HG03432 (cell line): ENCODE measurements around the gene POU2AF1.

Source experiments
- ATAC-seq: cut with Tn5 transposase; IDR thresholded peaks from one replicate; pipeline ENCODE4 v1.9.1; 2021; ENCODE audit warnings: mild to moderate bottlenecking, moderate library complexity; ENCODE audit not compliant: unreplicated experiment

The POU2AF1 gene

DNA sequence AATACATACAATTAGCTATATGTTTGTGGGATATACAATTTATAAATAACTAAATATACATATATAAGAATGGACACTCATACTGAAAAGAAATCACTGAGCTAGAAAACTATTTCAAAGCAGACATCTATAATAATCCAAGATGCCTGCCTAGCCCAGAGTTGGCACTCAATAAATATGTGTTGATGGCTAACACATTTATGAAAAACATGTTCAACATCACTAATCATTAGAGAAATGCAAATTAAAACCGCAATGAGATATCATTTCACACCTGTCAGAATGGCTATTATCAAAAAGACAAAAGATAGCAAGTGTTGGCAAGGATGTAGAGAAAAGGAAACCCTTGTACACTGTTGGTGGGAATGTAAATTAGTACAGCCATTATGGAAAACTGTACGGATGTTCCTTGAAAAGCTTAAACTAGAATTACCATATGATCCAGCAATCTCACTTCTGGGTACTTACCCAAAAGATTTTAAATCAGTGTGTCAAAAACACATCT lies 29.8 kb downstream of the POU2AF1 start:
- ATAC-seq: no peak

DNA sequence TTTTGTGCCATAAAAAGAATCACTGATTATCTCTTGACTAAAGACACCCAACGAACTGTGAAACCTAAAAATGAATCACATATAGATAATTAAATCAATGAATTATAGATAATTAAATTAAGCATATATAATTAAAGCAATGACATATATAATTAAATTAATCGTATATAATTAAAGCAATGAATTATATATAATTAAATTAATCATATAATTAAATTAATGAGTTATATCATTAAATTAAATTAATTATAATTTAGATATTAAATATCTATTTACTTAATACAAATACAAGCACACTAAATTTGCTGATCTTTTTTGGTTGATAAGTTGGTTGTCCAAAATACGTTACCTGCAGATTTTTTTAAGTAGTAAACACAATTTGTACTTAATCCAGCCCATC lies 30.9 kb downstream of the POU2AF1 start:
- ATAC-seq: no peak

DNA sequence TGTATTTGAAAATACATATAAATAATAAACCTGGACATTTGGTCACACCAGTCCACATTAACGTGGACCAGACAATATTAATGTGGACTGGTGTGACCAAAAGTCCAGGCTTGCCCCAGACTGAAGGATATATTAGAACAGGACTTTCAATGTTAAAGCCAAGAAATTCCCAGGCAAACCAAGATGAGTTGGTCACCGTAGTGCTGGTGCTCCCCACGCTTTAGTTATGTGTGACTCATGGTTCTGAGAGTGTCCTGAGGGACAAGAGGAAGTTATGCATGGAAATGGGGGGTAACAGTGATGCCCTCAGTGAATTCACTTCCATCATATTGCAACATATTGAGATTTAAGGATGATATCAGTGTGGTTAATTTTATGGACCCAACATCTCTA lies 31.4 kb downstream of the POU2AF1 start:
- no peak for ATAC-seq

DNA sequence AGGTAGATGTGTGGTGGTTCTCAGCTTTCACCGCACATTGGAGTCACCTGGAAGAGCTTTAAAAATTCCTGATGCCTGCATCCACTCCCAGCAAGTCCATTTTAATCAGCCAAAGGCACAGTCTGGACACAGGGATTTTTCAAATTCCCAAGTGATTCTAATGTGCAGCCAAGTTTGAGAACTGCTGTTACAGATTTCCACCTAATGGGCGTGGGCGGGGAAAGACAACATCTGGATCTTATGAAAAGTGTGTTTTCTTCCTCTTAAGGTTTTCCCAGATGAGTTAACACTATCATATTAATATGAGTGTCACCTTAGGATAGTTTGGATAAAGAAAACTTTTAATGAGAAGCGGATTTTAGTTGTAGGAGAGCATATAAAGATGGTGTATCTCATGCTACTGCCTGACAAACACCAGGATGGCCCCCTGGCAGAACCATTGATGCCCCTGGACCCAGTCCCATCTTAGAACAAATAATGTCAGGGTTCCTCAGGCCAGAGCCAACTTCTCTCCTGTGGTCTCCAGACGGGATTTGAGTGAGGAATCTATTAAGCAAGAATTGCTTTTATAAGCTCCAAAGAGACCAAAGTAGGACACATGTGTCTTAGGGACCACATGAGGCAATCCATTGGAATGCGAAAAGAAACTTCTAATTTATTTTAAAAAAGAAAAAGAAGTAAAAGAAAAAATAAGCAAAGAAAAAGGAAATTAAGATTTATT lies 31.9 kb downstream of the POU2AF1 start:
- no peak for ATAC-seq

DNA sequence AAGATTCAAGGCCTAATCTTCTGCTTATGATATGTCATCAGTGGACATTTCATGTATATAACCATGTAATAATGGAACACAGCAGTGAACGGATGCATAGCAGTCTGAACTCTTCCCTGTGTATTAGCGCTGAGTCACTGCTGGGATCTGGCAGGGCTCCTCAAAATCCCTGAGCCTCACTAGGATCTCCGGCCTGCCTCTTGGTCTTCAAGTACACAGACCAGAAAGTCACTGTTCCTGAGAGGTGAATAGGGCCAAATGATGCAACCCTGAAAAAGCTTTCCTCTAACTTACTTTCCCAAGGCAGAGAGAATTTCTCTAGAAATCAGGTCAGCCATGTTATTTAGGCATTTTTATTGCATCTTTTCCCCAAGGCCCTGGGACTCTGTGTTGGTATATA lies 35.0 kb downstream of the POU2AF1 start:
- ATAC-seq: no peak

DNA sequence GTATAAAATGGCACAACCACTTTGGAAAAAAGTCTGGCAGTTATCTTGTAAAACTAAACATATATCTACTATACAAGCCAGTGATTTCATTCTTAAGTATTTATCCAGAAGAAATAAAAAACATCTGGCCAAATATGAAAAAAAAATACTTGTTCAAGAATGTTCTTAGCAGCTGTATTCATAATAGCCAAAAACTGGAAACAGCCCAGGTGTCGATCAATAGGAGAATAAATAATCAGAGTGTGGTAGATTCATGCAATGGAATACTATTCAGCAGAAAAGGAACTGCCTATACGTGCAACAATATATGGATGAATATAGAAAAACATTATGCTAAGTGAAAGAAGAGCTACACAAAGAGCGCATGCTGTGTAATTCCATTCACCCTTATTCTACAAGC lies 36.7 kb downstream of the POU2AF1 start:
- ATAC-seq: no peak

DNA sequence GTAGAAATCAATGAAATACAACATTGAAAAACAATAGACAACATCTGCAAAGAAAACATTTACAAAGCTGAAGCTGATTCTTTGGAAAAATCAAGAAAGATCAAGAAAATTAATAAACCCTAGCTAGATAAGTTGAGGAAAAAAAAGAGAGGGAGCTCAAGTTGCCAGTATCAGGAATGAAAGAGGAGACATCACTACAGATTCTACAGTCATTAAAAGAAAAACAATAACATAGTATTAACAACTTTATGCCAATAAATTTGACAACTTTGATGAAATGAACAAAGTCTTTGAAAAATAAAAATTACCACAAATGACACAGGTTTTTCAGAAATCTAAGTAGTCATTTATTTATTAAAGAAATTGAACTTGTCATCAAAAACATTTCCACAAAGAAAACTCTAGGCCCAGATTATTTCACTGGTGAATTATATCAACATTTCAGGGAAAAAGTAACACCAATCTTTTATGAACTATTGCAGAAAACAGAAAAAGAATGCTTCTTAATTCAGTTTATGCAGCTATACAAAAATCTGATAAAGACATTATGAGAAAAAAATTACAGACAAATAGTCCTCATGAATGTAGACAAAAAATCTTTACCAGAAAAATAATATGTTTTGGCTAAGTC lies 39.2 kb downstream of the POU2AF1 start:
- ATAC-seq: no peak

DNA sequence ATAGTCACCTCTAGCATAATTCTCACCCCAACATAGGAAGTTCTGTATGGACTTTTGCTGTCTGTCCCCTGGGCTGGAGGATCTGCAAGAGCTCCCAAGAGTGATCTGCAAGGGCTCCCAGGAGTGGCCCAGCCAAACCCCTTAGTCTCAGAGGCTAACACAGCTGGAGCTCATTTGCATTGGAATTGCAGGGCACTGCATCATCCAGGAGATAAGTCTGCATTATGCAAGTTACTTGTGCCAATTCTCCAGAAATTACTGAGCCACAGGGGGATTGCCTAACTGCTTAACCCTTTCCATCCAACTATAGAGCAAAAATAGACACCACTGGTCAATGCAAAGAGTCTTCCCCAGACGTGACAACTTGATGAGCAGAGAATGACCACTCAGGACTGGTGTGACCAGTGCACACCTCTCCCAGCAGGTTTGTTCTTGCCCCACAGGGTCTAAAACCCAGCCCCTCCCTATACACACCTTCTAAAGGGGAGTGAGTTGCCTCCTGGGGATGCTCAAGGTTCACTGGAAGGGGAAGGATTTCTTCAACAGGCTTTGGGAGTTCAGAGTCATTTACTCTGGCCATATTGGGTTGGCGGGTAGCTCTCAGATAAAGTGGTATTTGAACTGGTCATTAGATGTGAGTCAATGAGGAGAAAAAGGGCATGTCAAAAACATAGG lies 42.4 kb downstream of the POU2AF1 start:
- ATAC-seq: no peak

DNA sequence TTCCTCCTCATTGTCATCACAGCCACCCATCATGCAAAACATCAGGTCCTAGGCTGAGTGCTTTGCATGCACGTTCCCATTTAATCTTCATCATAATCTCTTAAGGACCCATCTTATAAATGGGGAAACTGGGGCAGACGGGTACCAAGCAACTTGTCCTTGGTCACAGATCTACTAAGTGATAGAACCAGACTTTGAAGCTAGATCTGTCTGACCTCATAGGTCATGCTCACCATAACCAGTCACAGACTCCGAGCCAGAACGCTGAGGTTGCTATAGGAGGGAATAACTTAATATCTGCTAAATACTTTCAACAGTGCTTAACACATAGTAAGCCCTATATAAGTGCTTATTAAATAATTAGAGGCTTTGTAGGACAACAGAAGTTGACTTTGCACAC lies 43.0 kb downstream of the POU2AF1 start:
- ATAC-seq: no peak

DNA sequence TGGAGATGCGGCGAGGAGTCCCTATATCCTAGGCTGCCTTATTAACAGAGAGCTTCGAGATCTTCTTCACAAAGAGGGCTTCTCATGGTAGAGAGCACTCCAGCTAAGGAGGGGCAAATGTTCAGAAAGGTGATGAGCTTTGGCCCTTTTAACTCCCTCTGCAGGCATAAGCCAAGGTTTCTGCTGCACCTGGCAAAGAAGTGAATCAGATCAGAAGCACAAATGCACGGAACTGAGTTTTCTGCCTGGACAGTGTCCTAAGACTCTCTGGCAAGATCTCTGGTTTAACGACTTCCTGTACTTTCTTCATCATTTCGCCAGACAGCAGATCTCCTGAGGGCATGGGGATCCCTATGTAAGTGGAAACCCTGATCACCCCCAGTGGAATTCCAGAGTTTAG lies 43.5 kb downstream of the POU2AF1 start:
- no peak for ATAC-seq

DNA sequence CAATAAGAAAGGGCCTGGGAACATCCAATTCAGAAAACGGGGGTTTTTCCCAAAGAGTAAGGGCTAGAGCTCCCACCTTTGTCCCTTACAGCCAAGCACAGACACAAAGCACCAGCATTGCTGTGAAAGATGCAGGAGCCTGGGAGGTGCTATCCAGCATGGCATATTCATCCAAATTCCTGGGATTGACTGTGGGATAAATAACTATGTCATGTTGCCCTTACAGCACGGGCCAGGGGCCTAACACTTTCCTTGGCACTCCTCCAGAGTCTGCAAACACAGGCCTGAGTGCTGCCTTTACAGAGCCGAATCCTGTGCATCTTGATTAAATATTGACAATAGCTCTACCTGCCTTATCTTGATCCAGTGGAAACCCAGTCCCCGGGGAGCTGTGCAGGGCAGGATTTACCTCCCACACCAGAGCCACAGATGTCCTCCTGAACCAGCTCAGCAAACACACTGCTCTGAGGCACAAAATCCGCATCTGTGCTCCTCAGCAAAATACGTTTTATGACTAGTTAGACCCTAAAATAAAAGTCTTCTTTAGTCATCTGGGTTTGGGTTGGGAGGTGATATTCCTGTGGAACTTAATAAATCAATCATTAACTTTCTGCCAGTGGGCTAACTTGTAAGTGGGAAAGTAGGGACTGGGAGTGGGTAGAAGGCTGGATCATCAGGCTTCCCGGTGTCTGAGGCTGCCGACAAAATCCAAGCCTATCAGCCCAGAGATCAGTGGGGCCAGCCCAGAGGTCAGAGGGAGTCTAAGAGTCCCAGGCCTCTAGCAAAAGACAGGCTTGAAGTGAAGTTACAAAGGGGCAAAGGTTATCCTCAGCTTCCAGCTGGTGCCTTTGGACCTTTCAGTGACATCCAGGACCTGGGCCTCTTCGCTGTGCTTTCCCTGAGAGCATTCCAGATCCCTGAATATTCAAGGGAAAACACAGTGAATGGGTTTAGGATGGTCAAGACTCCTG lies 44.3 kb downstream of the POU2AF1 start:
- no peak for ATAC-seq

DNA sequence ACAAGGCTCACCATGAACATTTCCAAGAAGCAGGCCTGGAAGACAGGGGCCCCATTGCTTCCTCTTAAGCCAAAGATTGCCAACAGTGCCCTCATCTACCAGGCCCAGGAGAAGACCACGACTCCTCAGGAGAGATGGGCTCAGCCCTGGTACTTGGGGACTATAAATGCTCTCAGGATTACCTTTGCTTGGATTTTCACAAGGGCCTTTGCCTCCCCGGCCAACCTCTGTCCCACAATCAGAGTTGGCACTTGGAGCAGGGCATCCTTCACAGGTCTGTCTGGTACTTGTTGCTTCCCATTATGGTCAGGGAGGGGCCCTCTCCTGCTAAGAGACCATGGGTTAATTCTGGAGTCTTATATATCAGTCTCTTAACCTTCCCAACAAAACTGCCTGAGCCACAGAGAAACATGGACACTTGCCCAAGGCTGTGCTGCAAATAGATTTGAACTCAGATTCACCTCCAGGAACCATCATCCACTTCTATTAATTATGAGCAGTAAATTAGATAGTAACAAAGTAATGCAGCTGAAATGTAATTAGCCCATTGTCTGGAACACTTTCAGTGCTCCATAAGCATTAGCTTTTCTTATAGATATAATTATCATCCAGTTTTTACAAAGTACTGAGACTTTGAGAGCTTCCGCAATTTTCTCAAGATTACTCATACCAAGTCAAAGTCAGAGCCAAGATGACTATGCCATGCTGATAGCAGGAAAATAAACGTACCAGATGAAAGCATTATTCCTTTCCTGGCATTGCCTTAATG lies 47.2 kb downstream of the POU2AF1 start:
- ATAC-seq: no peak

DNA sequence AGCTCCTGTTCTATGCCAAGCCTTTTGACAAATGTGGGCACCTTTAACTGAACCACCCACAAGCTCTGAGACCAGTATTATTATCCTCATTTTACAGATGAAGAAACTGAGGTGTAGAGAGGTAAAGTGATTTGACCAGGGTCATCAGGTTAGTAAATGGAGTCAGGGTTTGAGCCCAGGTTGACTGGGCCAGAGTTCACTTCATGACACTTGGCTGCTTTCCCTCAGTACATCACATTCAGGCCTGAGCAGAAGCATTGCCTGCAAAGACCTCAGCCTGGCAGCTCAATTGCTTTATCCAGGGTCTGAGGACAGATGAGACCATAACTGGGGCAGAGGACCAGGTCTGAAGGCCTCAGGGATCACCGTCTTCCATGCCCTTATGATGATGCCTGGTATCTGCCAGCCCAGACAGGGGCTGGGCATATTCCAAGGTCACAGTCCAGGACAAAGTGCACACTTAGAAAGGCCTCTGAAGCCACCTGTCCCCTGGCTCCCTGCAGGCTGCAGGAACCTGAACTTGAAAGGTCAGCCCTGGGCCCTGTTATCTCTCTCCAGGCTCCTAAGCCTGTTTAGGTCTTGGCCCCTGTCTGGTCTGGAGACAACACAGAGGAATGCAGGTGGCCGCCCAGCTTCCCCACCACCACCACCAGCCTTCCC lies 48.7 kb downstream of the POU2AF1 start:
- no peak for ATAC-seq

DNA sequence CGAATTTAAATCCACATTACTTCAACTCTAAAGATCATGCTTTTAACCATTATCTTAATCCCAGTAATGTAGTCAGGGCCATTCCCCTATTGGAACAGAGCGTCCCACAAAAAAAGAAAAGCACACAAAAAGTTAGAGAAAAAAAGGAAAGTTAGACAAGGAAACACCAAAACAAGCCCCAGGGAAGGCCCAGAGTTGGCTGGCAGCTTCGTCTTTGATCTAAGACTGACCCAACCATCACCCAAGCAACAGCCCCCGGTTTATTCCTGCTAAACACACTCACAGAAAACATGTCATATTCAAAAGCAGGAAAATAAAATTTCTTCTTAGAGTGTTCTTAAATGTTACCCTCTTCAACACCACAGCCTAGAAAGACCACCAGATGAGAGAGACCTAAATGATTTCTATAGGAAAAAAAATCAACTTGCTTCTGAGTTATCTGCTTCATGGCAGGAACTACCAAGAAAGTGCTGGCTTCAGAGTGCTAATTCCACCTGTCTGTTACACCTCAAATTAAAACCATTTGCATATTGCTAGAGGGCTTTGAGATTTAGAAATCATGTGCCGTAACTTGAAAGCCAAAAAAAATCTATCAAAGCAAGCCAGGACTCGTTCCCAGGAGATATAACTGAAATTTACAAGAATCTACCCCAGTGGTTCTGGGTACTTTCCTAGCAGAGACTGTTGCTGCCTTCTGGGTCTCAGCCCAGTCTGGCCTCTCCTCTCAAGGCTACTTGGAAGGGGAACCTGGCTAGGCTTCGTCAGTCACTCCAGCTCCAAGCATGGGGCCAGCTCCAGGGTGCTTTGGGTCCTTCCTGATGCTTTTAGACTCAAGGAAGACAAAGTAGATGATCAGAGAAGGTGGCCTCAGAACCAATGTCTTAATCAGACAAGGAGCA lies 49.5 kb downstream of the POU2AF1 start:
- no peak for ATAC-seq

DNA sequence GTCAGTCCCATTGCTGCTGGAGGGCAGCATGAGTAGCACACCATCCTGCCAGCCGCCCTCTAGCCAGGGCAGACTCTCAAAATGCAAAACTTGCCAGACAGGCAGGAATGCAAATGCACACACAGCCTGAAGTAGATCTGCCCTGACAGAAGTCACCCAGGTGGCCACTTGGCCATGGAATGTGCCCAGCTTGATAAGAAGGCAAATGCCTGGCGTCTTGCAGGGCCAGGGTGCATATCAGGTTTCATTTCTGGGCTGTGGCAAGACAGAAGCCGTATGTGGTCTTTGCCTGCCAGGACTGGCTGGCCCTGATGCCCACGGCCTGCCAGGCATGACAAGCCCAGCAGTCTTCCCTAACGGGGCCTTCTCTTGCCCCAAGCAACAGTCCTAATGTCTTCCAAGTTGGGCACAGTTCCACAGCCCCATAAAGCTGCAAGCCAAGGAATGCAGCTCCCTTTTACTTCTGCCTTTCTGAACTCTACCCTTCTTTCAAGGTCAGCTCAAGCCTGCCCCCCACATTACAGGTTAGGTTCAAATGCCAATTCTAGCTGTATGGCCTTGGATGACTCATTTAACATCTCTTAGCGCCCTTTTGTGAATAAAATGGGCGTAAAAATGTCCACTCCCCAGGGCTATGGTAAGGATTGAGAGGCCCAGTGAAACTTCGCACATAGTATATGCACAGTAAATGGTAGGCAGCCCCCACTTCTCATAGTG lies 51.0 kb downstream of the POU2AF1 start:
- no peak for ATAC-seq

DNA sequence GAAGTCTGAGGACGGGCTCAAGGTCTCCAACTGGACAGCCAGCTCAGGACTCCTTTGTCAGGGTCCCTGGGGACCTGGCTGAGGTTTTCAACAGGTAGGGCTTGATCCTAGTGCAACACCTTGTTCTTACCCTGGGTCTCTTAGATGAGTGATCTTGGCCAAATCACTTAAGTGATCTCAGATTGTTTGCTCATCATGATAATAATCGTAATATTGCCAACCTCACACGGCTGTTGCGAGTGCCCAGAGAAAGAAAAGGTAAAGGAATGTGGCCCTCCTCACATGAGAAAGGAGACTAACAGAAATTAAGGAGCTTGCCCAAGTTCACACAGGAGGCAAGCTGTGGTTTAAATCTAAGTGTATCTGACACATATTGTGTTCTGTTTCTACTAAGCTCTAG lies 52.3 kb downstream of the POU2AF1 start:
- ATAC-seq: no peak

DNA sequence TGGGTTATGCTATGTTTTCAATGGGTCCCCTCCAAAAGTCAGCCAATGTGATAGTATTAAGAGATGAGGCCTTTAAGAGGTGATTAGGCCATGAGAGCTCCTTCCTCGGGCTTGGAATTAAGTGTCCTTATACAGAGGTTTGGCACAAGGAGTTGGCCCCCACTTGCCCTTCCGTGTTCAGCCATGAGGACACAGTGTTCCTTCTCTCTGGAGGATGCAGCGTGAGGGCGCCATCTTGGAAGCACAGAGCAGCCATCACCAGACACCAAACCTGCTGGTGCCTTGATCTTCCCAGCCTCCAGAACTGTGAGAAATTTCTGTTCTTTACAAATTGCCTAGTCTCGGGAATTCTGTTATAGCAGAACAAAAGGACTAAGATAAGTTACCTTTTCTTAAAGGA lies 53.8 kb downstream of the POU2AF1 start:
- no peak for ATAC-seq

DNA sequence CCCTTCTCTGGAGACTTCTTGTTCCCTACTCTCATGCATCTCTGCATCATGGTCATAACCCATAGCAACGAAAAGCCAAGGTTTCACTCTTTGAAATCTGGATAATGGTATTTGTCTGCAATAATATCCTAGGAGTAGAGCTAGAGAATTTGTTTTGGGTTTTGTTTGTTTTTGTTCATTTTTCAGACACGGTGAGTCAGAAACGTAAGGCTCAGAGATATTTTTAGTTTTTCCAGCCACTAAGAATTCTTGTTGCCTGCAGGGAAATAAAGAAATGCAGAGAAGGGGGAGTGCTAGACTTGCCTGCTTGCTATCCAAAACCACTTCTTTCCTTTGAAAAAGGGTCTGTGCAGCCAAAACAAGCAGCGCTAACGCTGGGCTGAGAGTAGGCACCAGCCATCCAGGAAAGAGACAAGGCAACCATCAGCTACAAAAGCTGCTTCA lies 54.8 kb downstream of the POU2AF1 start:
- ATAC-seq: no peak
